B cell (primary cell): ENCODE data around the gene MLXIP.

ENCODE experiments used
- CTCF ChIP-seq: fragments of 200-600 bp; IDR thresholded peaks from one replicate; pipeline ENCODE4 v1.8.0; 2022; ENCODE audit warnings: antibody characterized with exemption, mild to moderate bottlenecking
- EZH2 ChIP-seq: IDR thresholded peaks from 2 replicates; pipeline ENCODE4 v1.6.1; 2012; ENCODE audit warnings: borderline replicate concordance, low read depth, mild to moderate bottlenecking, moderate library complexity, low read length; ENCODE audit not compliant: insufficient read depth, poor library complexity, severe bottlenecking

DNA sequence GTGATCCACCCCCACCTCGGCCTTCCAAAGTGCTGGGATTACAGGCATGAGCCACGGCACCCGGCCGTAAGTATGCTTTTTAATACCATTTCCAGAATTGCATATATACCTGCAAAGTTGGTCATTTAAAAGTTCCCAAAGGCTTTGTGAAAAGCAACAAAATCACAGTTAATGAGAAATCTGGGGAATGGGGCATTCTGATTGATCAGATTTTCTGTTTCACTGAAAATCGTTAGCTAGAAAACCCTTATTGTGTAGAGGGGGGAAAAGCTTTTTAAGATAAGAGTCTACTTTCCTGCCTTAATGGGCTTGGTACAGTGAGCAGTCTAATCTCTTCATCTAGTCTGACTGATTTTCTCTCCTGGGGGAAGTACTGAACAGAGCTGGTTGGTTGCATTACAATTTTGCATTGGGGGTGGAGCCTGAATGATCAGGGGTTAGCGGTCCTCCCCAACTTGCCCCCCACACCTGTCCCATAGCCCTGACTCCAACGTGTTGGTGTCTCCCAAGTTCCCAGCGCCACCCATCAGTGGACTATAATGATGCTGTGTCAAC lies 71.6 kb downstream of the MLXIP start:
- no peak for TF ChIP-seq EZH2
- TF ChIP-seq CTCF: no peak
